HCT116 (cell line): ENCODE measurements around the gene LSM12. TPM values are rescaled to one million over a fixed set of nuclear protein-coding genes. Genes with fewer than 3 reads are reported as not detected.
"Not testable (repeated sequence)": the region's sequence is repeated elsewhere in the genome, so short reads cannot be mapped to it uniquely, and the experiment has no call there.

Experiments used
- ATAC-seq: fragments of 200-7000 bp; cut with Tn5 transposase; 2 replicates; pipeline ENCODE4 v1.9.1; 2020; ENCODE audit warnings: mild to moderate bottlenecking, moderate library complexity
- BruUV-seq: library from RNA; stranded (reverse); fragments of 400-500 nt; replicated peaks from 2 replicates; lab custom pipeline; 2021; lab: Mats Ljungman, UMichigan
- CTCF ChIA-PET: fragments of 300-600 bp; sonication (Branson Sonifier 250); formaldehyde crosslinking; loops from one replicate; lab custom pipeline; 2021; ENCODE audit warnings: antibody characterized with exemption; lab: Charles Lee
- POLR2A ChIA-PET: fragments of 300-600, 350-600 bp; sonication (Branson Sonifier 250); formaldehyde crosslinking; loops from one replicate; lab custom pipeline; 2021; ENCODE audit warnings: antibody characterized with exemption; lab: Charles Lee
- RAD21 ChIA-PET, 2 experiments: fragments of 300-600 bp; sonication (Branson Sonifier 250); formaldehyde crosslinking; loops; one replicate each; lab custom pipeline; 2023; ENCODE audit warnings: low total read pairs in 2 of 2; ENCODE audit not compliant: uncharacterized antibody in 2 of 2, unreplicated experiment in 2 of 2, low non-redundant PET in 1 of 2; lab: Charles Lee
- DNase-seq: peaks from one replicate; pipeline ENCODE4 v3.0.0-alpha.2; 2010; ENCODE audit warnings: low read depth, low spot score
- H2AFZ ChIP-seq: fragments of 200-600 bp; shearing (Covaris generic), sonication (generic); 2 replicates; pipeline ENCODE4 v1.6.1; 2017; ENCODE audit warnings: low read depth, mixed run types, mixed read lengths, antibody characterized with exemption, low read length; ENCODE audit not compliant: poor library complexity, severe bottlenecking
- H3K27ac ChIP-seq: 2 replicates; pipeline ENCODE4 v1.5.1; 2012; ENCODE audit warnings: low read depth, low read length
- H3K27me3 ChIP-seq: fragments of 200-600 bp; sonication (generic); 2 replicates; pipeline ENCODE4 v1.6.1; 2016; ENCODE audit warnings: mixed run types, low read length, mixed read lengths; ENCODE audit not compliant: insufficient read depth
- H3K36me3 ChIP-seq, 2 experiments: fragments of 200-500 bp in 1 of 2; fragments of 200-600 bp in 1 of 2; sonication (Bioruptor generic) in 1 of 2; sonication (generic) in 1 of 2; 2 replicates each; pipeline versions ENCODE4 v1.5.1 to v1.6.1; 2014 to 2016; ENCODE audit warnings: low read length in 2 of 2, inconsistent platforms in 1 of 2, mixed read lengths in 1 of 2, mixed run types in 1 of 2; ENCODE audit not compliant: insufficient read depth in 2 of 2, control insufficient read depth in 1 of 2
- H3K4me1 ChIP-seq, 2 experiments: fragments of 200-600 bp in 1 of 2; sonication (generic) in 1 of 2; 2 replicates each; pipeline versions ENCODE4 v1.5.1 to v1.6.1; 2012 to 2017; ENCODE audit warnings: low read length in 2 of 2, inconsistent platforms in 1 of 2, mild to moderate bottlenecking in 1 of 2, mixed read lengths in 1 of 2, mixed run types in 1 of 2, moderate library complexity in 1 of 2; ENCODE audit not compliant: insufficient read depth in 2 of 2, control insufficient read depth in 1 of 2
- H3K4me2 ChIP-seq: fragments of 200-600 bp; sonication (generic); 2 replicates; pipeline ENCODE4 v1.6.1; 2017; ENCODE audit warnings: mixed run types, low read length, mixed read lengths
- H3K4me3 ChIP-seq, 2 experiments: fragments of 200-600 bp in 1 of 2; sonication (generic) in 1 of 2; replicated peaks in 1 of 2; 2 replicates each; pipeline ENCODE4 v1.5.1; 2011 to 2016; ENCODE audit warnings: low read length in 2 of 2, control low read depth in 1 of 2, low read depth in 1 of 2, mild to moderate bottlenecking in 1 of 2, mixed read lengths in 1 of 2, mixed run types in 1 of 2
- H3K79me2 ChIP-seq: fragments of 200-600 bp; sonication (generic); 2 replicates; pipeline ENCODE4 v1.6.1; 2017; ENCODE audit warnings: mild to moderate bottlenecking, mixed run types, low read length, moderate library complexity, mixed read lengths; ENCODE audit not compliant: insufficient read depth
- H3K9ac ChIP-seq: fragments of 200-600 bp; sonication (generic); 2 replicates; pipeline ENCODE4 v1.6.1; 2016; ENCODE audit warnings: low read length, mixed read lengths
- H3K9me2 ChIP-seq: fragments of 200-600 bp; sonication (generic), shearing (Covaris generic); 2 replicates; pipeline ENCODE4 v1.6.1; 2017; ENCODE audit warnings: mixed run types, mild to moderate bottlenecking, moderate library complexity; ENCODE audit not compliant: insufficient read depth
- H3K9me3 ChIP-seq, 2 experiments: fragments of 200-500 bp in 1 of 2; fragments of 200-600 bp in 1 of 2; sonication (Bioruptor generic) in 1 of 2; sonication (generic) in 1 of 2; 2 replicates each; pipeline ENCODE4 v1.6.1; 2014 to 2017; ENCODE audit warnings: low read length in 2 of 2, mixed read lengths in 2 of 2, inconsistent platforms in 1 of 2, low read depth in 1 of 2, mild to moderate bottlenecking in 1 of 2, mixed run types in 1 of 2, moderate library complexity in 1 of 2; ENCODE audit not compliant: control insufficient read depth in 1 of 2, insufficient read depth in 1 of 2
- H4K20me1 ChIP-seq: fragments of 200-600 bp; sonication (generic), shearing (Covaris generic); 2 replicates; pipeline ENCODE4 v1.6.1; 2017; ENCODE audit warnings: mixed run types, mild to moderate bottlenecking, moderate library complexity; ENCODE audit not compliant: insufficient read depth
- ZBTB33 ChIP-seq: IDR thresholded peaks from 2 replicates; pipeline ENCODE4 v1.6.1; 2011; ENCODE audit warnings: mild to moderate bottlenecking, low read length, moderate library complexity; ENCODE audit not compliant: insufficient replicate concordance; ENCODE audit errors: extremely low read depth
- ZNF274 ChIP-seq: fragments of 200-500 bp; sonication (Bioruptor generic); IDR thresholded peaks from 2 replicates; pipeline ENCODE4 v1.6.1; 2014; ENCODE audit warnings: mild to moderate bottlenecking, low read depth, low read length, inconsistent platforms
- intact Hi-C: fragments of 100-400 bp; cut with micrococcal nuclease; formaldehyde crosslinking; loops from 2 replicates; pipeline ENCODE4 v1.10.0; 2022
- total RNA-seq: library from RNA; stranded (reverse); gene quantifications from one replicate; pipeline ENCODE4 v1.2.1, GENCODE V29; 2021; ENCODE audit not compliant: unreplicated experiment
- TF ChIP-seq, protein P1 (sequence below): IDR thresholded peaks from 2 replicates; pipeline ENCODE4 v1.6.1; 2012; ENCODE audit warnings: low read depth

Gene LSM12
- total RNA-seq, 1 experiment from 2014 or later, result 99.6 TPM

DNA sequence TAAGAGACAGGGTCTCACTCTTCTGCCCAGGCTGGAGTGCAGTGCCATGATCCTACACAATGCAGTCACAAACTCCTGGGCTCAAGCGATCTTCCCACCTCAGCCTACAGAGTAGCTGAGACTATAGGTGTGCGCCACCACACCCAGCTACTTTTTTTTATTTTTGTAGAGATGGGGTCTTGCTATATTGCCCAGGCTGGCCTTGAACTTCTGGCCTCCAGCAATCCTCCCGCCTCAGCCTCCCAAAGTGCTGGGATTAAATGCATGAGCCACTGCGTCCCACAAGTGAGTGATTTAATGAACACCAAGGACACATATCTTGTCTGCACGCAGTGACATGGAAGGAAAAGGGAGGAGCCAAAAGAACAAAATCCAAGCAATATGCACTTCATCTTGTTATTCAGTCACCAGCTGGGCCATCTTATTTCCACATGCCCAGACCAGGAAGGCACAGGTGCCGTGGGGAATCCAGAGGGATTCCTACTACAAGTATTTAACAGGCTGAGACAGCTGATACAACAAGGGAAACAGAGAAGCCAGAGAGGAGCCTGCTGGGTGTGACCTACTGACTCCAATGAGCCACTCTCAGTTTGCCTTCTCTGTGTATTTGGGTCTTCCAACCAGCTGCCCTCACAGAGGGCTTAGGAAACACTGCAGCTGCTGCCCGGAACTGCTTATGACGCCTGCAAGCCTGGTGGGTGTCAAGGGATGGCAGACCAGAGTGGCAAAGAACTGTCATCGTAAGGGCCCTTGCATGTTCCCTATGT, 17.0 kb downstream of the LSM12 start:
- Histone ChIP-seq H2AFZ (no peak overlapping the region), H3K36me3 (peaks cover 36 to 42% of the 10 kb centered on the region in 2 experiments; a peak in 3 of 4 replicates), H3K27me3 (no peaks in the 10 kb centered on the region), H3K79me2 (peaks cover 96% of the 10 kb centered on the region), H3K4me2 (no peak overlapping the region), H3K27ac (no peak overlapping the region), H3K9me3 (no peaks in the 10 kb centered on the region), H3K4me3 (no peak overlapping the region), H3K4me1 (no peaks in the 10 kb centered on the region), H4K20me1 (peaks cover 7% of the 10 kb centered on the region; the same call in 1 of the 2 replicates), H3K9me2 (no peaks in the 10 kb centered on the region), H3K9ac (no peak overlapping the region)
- TF ChIP-seq ZBTB33 (no peak), ZNF274 (no peak)
- TF ChIP-seq, protein P1, sequence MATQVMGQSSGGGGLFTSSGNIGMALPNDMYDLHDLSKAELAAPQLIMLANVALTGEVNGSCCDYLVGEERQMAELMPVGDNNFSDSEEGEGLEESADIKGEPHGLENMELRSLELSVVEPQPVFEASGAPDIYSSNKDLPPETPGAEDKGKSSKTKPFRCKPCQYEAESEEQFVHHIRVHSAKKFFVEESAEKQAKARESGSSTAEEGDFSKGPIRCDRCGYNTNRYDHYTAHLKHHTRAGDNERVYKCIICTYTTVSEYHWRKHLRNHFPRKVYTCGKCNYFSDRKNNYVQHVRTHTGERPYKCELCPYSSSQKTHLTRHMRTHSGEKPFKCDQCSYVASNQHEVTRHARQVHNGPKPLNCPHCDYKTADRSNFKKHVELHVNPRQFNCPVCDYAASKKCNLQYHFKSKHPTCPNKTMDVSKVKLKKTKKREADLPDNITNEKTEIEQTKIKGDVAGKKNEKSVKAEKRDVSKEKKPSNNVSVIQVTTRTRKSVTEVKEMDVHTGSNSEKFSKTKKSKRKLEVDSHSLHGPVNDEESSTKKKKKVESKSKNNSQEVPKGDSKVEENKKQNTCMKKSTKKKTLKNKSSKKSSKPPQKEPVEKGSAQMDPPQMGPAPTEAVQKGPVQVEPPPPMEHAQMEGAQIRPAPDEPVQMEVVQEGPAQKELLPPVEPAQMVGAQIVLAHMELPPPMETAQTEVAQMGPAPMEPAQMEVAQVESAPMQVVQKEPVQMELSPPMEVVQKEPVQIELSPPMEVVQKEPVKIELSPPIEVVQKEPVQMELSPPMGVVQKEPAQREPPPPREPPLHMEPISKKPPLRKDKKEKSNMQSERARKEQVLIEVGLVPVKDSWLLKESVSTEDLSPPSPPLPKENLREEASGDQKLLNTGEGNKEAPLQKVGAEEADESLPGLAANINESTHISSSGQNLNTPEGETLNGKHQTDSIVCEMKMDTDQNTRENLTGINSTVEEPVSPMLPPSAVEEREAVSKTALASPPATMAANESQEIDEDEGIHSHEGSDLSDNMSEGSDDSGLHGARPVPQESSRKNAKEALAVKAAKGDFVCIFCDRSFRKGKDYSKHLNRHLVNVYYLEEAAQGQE, result no peak
- no peak for DNase-seq
- no peak for ATAC-seq
- ChIA-PET POLR2A (interaction anchor here (0.6 kb wide), 1 partner anchor 12 kb away, joined by 3 read pairs; no protein-coding TSS in a partner anchor), CTCF (no interaction called here), RAD21 (no interaction called here)
- BruUV-seq, result no TSS peak
- intact Hi-C loops, result no loop called here

DNA sequence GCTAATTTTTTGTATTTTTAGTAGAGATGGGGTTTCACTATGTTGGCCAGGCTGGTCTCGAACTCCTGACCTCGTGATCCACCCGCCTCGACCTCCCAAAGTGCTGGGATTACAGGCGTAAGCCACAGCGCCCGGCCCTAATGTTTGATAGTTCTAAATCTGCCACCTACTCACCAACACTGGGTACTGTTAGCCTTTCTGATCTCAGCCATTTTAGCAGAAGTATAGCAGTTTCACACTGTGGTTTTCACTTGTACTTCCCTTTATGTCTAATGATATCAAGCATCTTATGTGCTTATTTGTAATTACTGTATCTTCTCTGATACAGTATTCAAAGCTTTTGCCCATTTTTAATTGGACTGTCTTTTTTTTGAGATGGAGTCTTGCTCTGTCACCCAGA, 19.6 kb downstream of the LSM12 start:
- POLR2A ChIA-PET, H3K27ac ChIP-seq, H3K27me3 ChIP-seq, H3K4me2 ChIP-seq, BruUV-seq, H3K4me1 ChIP-seq, DNase-seq, H3K9me3 ChIP-seq, intact Hi-C loops, RAD21 ChIA-PET, ATAC-seq, H2AFZ ChIP-seq, H4K20me1 ChIP-seq, H3K4me3 ChIP-seq, CTCF ChIA-PET, H3K9ac ChIP-seq, H3K9me2 ChIP-seq: not testable (repeated sequence)
- Histone ChIP-seq H3K36me3 (peaks cover 29 to 40% of the 10 kb centered on the region in 2 experiments; a peak in 3 of 4 replicates), H3K79me2 (peaks cover 93% of the 10 kb centered on the region)
